Kidney (tissue), 14 donors: ENCODE data around the gene C11orf24. TPM values are rescaled to one million over a fixed set of nuclear protein-coding genes. Genes with fewer than 3 reads are reported as not detected.

Source experiments
- DNase-seq, 5 donors: peaks; one replicate each; pipeline ENCODE4 v3.0.0-alpha.2; 2013 to 2020
- FAIRE-seq: peaks from 2 replicates; lab custom pipeline; 2012; peaks lifted over from hg19 to GRCh38; lab: Jason Lieb, UNC
- H3K27ac ChIP-seq, 2 donors: one replicate each; pipeline ENCODE4 v1.7.0; 2013; ENCODE audit warnings: low read depth in 2 of 2, low read length in 2 of 2, inconsistent platforms in 1 of 2
- H3K27me3 ChIP-seq: one replicate; pipeline ENCODE4 v1.7.1; 2013; ENCODE audit warnings: low read length, inconsistent platforms; ENCODE audit not compliant: control insufficient read depth, insufficient read depth
- H3K36me3 ChIP-seq, 3 donors: one replicate each; pipeline versions ENCODE4 v1.7.0 to v1.7.1; 2013; ENCODE audit warnings: low read length in 3 of 3, control low read depth in 1 of 3, inconsistent platforms in 1 of 3; ENCODE audit not compliant: insufficient read depth in 3 of 3, control insufficient read depth in 2 of 3
- H3K4me1 ChIP-seq, 3 donors: one replicate each; pipeline versions ENCODE4 v1.7.0 to v1.7.1; 2013; ENCODE audit warnings: low read length in 3 of 3, inconsistent platforms in 1 of 3, low read depth in 1 of 3; ENCODE audit not compliant: control insufficient read depth in 2 of 3, insufficient read depth in 2 of 3
- H3K4me3 ChIP-seq, 3 donors: one replicate each; pipeline versions ENCODE4 v1.7.0 to v1.8.1; 2013; ENCODE audit warnings: low read length in 3 of 3, control low read depth in 1 of 3, inconsistent platforms in 1 of 3
- H3K9ac ChIP-seq, 3 donors: one replicate each; pipeline versions ENCODE4 v1.7.0 to v1.7.1; 2013; ENCODE audit warnings: low read length in 3 of 3, control low read depth in 1 of 3, inconsistent platforms in 1 of 3
- H3K9me3 ChIP-seq, 3 donors: one replicate each; pipeline versions ENCODE4 v1.7.0 to v1.7.1; 2013; ENCODE audit warnings: low read length in 3 of 3, control low read depth in 1 of 3, inconsistent platforms in 1 of 3; ENCODE audit not compliant: control insufficient read depth in 2 of 3, insufficient read depth in 1 of 3
- CTCF ChIP-seq: IDR thresholded peaks from 3 replicates; pipeline ENCODE4 v1.5.1; 2012; ENCODE audit warnings: mild to moderate bottlenecking, moderate library complexity, borderline replicate concordance; ENCODE audit not compliant: insufficient read depth; ENCODE audit errors: extremely low read depth
- intact Hi-C: fragments of 100-400 bp; cut with DNase I; formaldehyde crosslinking; loops from one replicate; pipeline ENCODE4 v1.11.1; 2022
- polyA plus RNA-seq: library from polyadenylated mRNA; stranded (reverse); fragments of 350-450 nt; fragmentation: Illumina TruSeq; extraction: RNeasy Lipid Tissue Mini Kit (QIAGEN cat#74804); gene quantifications from one replicate; pipeline ENCODE4 v1.2.3, GENCODE V29; 2014; ENCODE audit warnings: low read depth, low replicate concordance; ENCODE audit not compliant: insufficient read depth
- total RNA-seq: library from RNA; stranded (reverse); fragmentation: NEBNext Ultra II Directional; extraction: Animal tissue kit (Norgen Biotek cat#: 25700); gene quantifications from one replicate; pipeline ENCODE4 v1.2.1, GENCODE V29; 2021
- donor health status: control.
- donor health status: control.
- donor health status: control.
- donor health status: control.
- donor health status: control.
- donor health status: DM: yes; HTN: yes; CAD: no.
- donor health status: Normal renal cell carcinoma (clear cell type).

C11orf24 gene
- total and polyA plus RNA-seq, 2 donors from 2014 or later = 18.6 to 31.7 TPM

GRCh38 chr11:68303982-68304780 is 32.4 kb upstream of the C11orf24 start:
- intact Hi-C loops = no loop called here
- Histone ChIP-seq H3K4me1 (no peaks in the 10 kb centered on the region), H3K9ac (no peak overlapping the region), H3K27me3 (no peaks in the 10 kb centered on the region), H3K36me3 (no peaks in the 10 kb centered on the region), H3K27ac (no peak overlapping the region), H3K4me3 (no peak overlapping the region), H3K9me3 (no peaks in the 10 kb centered on the region)
- DNase-seq (no peak), FAIRE-seq (no peak)
- no peak for TF ChIP-seq CTCF

GRCh38 chr11:68303083-68303482 is 31.3 kb upstream of the C11orf24 start:
- TF ChIP-seq CTCF = no peak
- FAIRE-seq (no peak), DNase-seq (no peak)
- Histone ChIP-seq H3K27me3 (no peaks in the 10 kb centered on the region), H3K36me3 (no peaks in the 10 kb centered on the region), H3K9ac (no peak overlapping the region), H3K4me3 (no peak overlapping the region), H3K4me1 (peaks cover 0 to 8% (median 0%) of the 10 kb centered on the region in 3 donors), H3K27ac (no peak overlapping the region), H3K9me3 (no peaks in the 10 kb centered on the region)
- intact Hi-C loops = no loop called here

- H3K4me3 ChIP-seq = no peak overlapping the region
- H3K27ac ChIP-seq = no peak overlapping the region
- no peak for FAIRE-seq
- no peak for DNase-seq
- intact Hi-C loops = no loop called here
- H3K9me3 ChIP-seq = no peaks in the 10 kb centered on the region
- H3K9ac ChIP-seq = no peak overlapping the region
- H3K4me1 ChIP-seq = peaks cover 0 to 10% (median 0%) of the 10 kb centered on the region in 3 donors
- no peaks in the 10 kb centered on the region for H3K27me3 ChIP-seq
- TF ChIP-seq CTCF = no peak
- no peaks in the 10 kb centered on the region for H3K36me3 ChIP-seq
Measured at GRCh38 chr11:68302670-68303069, 30.9 kb upstream of the C11orf24 start.
